HepG2 (cell line): Measurements from ENCODE around the gene FYB1. TPM values are rescaled to one million over a fixed set of nuclear protein-coding genes. Genes with fewer than 3 reads are reported as not detected.

ENCODE experiments used
- ATAC-seq: fragments of 200-7000 bp; cut with Tn5 transposase; 3 replicates; pipeline ENCODE4 v1.9.1; 2020; ENCODE audit warnings: mild to moderate bottlenecking, moderate library complexity
- BruUV-seq: library from RNA; stranded (reverse); fragments of 400-500 nt; replicated peaks from 2 replicates; lab custom pipeline; 2021; lab: Mats Ljungman, UMichigan
- CTCF ChIA-PET: fragments of 300-600 bp; formaldehyde crosslinking; extraction: SDS; loops from one replicate; lab custom pipeline; 2021; ENCODE audit warnings: low total read pairs, inconsistent platforms, low intra/inter-chr PET ratio; lab: Yijun Ruan, JAX
- POLR2A ChIA-PET: fragments of 350-600 bp; sonication (Branson Sonifier 250); formaldehyde crosslinking; loops from one replicate; lab custom pipeline; 2020; ENCODE audit warnings: antibody characterized with exemption, inconsistent platforms; lab: Yijun Ruan, JAX
- DNase-seq: peaks from one replicate; pipeline ENCODE4 v3.0.0-alpha.2; 2015; ENCODE audit warnings: low spot score
- FAIRE-seq: peaks from 3 replicates; lab custom pipeline; 2011; peaks lifted over from hg19 to GRCh38; lab: Jason Lieb, UNC
- H2AFZ ChIP-seq: one replicate; pipeline ENCODE4 v1.6.1; 2011; ENCODE audit warnings: low read length, inconsistent platforms
- H3K27ac ChIP-seq: fragments of 300-600 bp; 3 replicates; pipeline ENCODE4 v1.8.0; 2011; ENCODE audit warnings: mixed run types, mild to moderate bottlenecking, mixed read lengths, low read length, inconsistent platforms; ENCODE audit not compliant: insufficient read depth; ENCODE audit errors: extremely low read length
- H3K27me3 ChIP-seq, 2 experiments: fragments of 200-600 bp in 1 of 2; 2 replicates in 1 of 2; 3 replicates in 1 of 2; pipeline versions ENCODE4 v1.6.0 to v1.8.0; 2011; ENCODE audit warnings: low read length in 2 of 2, mild to moderate bottlenecking in 2 of 2, moderate library complexity in 2 of 2, inconsistent platforms in 1 of 2; ENCODE audit not compliant: insufficient read depth in 2 of 2, control insufficient read depth in 1 of 2
- H3K36me3 ChIP-seq, 2 experiments: fragments of 200-600 bp in 1 of 2; replicated peaks in 1 of 2; 2 replicates in 1 of 2; 3 replicates in 1 of 2; pipeline versions ENCODE4 v1.5.1 to v1.8.0; 2011; ENCODE audit warnings: low read length in 2 of 2, inconsistent platforms in 1 of 2; ENCODE audit not compliant: insufficient read depth in 2 of 2, control insufficient read depth in 1 of 2
- H3K4me1 ChIP-seq: 2 replicates; pipeline ENCODE4 v1.5.1; 2012; ENCODE audit warnings: low read length, inconsistent platforms; ENCODE audit not compliant: insufficient read depth
- H3K4me2 ChIP-seq: 2 replicates; pipeline ENCODE4 v1.6.0; 2011; ENCODE audit warnings: low read depth, low read length, inconsistent platforms
- H3K4me3 ChIP-seq, 3 experiments: fragments of 200-600 bp in 1 of 3; sonication (generic), shearing (Covaris generic) in 1 of 3; replicated peaks in 1 of 3; 2 replicates each; pipeline ENCODE4 v1.5.1; 2011 to 2016; ENCODE audit warnings: low read length in 3 of 3, inconsistent platforms in 2 of 3, low read depth in 2 of 3, mild to moderate bottlenecking in 2 of 3, control low read depth in 1 of 3, mixed read lengths in 1 of 3; ENCODE audit not compliant: insufficient read depth in 1 of 3
- H3K79me2 ChIP-seq: one replicate; pipeline ENCODE4 v1.6.1; 2011; ENCODE audit warnings: low read length, inconsistent platforms; ENCODE audit not compliant: insufficient read depth
- H3K9ac ChIP-seq: 2 replicates; pipeline ENCODE4 v1.6.0; 2011; ENCODE audit warnings: mild to moderate bottlenecking, low read depth, low read length, inconsistent platforms; ENCODE audit not compliant: insufficient read depth
- H3K9me3 ChIP-seq: 2 replicates; pipeline ENCODE4 v1.5.1; 2012; ENCODE audit warnings: mild to moderate bottlenecking, low read length
- H4K20me1 ChIP-seq: 2 replicates; pipeline ENCODE4 v1.6.0; 2011; ENCODE audit warnings: inconsistent platforms, mild to moderate bottlenecking, low read length, moderate library complexity; ENCODE audit not compliant: insufficient read depth
- CSRNP1 ChIP-seq: sonication (generic); formaldehyde crosslinking; IDR thresholded peaks from 2 replicates; pipeline ENCODE4 v1.8.1; 2023; ENCODE audit warnings: mild to moderate bottlenecking, missing genetic modification reagents
- E2F5 ChIP-seq: sonication (generic); formaldehyde crosslinking; conservative IDR thresholded peaks from 2 replicates; pipeline ENCODE4 v1.4.0; 2020; ENCODE audit warnings: missing genetic modification reagents
- SRF ChIP-seq: IDR thresholded peaks from 2 replicates; pipeline ENCODE4 v1.6.1; 2011; ENCODE audit warnings: mild to moderate bottlenecking, low read depth, low read length, moderate library complexity
- ZBTB4 ChIP-seq: sonication (generic); formaldehyde crosslinking; IDR thresholded peaks from 2 replicates; pipeline ENCODE4 v1.4.0; 2020; ENCODE audit warnings: missing genetic modification reagents, mild to moderate bottlenecking, borderline replicate concordance
- ZNF331 ChIP-seq: sonication (generic); formaldehyde crosslinking; IDR thresholded peaks from 2 replicates; pipeline ENCODE4 v1.4.0; 2020; ENCODE audit warnings: missing genetic modification reagents
- WGBS: methylation state at CpG from one replicate; pipeline ENCODE4 v1.1.6; 2017; ENCODE audit warnings: low lambda C conversion rate; 5-methylcytosine and 5-hydroxymethylcytosine counted together
- in situ Hi-C: cut with HindIII; loops from 2 replicates; pipeline ENCODE4 v1.10.0; 2017; ENCODE audit warnings: low pct_unique_long_range_greater_than_20kb; ENCODE audit not compliant: extremely low pct_ligation_motif_present
- intact Hi-C: fragments of 100-400 bp; cut with micrococcal nuclease; formaldehyde crosslinking; loops from one replicate; pipeline ENCODE4 v1.10.0; 2022; ENCODE audit not compliant: unreplicated experiment
- polyA plus RNA-seq, 8 experiments: library from polyadenylated mRNA; depleted of rRNA in 3 of 8; stranded (reverse) in 7 of 8; unstranded in 1 of 8; fragments of >200 nt; fragmentation: Illumina TruSeq in 4 of 8; extraction: Trizol in 4 of 8; gene quantifications; 2 replicates each; pipeline versions ENCODE4 v1.2.1 to v1.2.3, GENCODE V29; 2011 to 2016; ENCODE audit warnings: low read depth in 4 of 8, missing spikeins in 1 of 8, mixed read lengths in 1 of 8; ENCODE audit not compliant: insufficient read depth in 1 of 8
- total RNA-seq, 5 experiments: library from RNA; depleted of rRNA; stranded (reverse); fragments of >200 nt; fragmentation: Illumina TruSeq; extraction: Trizol; gene quantifications; 2 replicates each; pipeline ENCODE4 v1.2.3, GENCODE V29; 2016; ENCODE audit warnings: low read depth in 1 of 5

FYB1 gene
- total and polyA plus RNA-seq, 2 of the 13 experiments (the other 11 are each of a cell fraction or from before 2014, with no cell fraction given), result 0.03 TPM; not detected in 1

GRCh38 chr5:39156082-39156481 lies 63.3 kb downstream of the FYB1 start:
- no TSS peak for BruUV-seq
- DNase-seq, result no peak
- Histone ChIP-seq H3K27ac (no peak overlapping the region), H3K4me2 (no peak overlapping the region), H3K9ac (no peak overlapping the region), H4K20me1 (no peaks in the 10 kb centered on the region), H3K36me3 (no peaks in the 10 kb centered on the region), H2AFZ (no peak overlapping the region), H3K27me3 (no peaks in the 10 kb centered on the region), H3K79me2 (no peaks in the 10 kb centered on the region), H3K4me1 (no peaks in the 10 kb centered on the region), H3K4me3 (no peak overlapping the region), H3K9me3 (no peaks in the 10 kb centered on the region)
- ChIA-PET POLR2A (no interaction called here), CTCF (no interaction called here)
- FAIRE-seq, result no peak
- intact Hi-C loops (no loop called here), in situ Hi-C loops (loop anchor here (10.0 kb wide), 1 partner anchor 129 kb away; no protein-coding TSS in a partner anchor)
- TF ChIP-seq ZBTB4 (no peak), SRF (no peak), ZNF331 (CRISPR knock-in tag) (no peak), CSRNP1 (CRISPR knock-in tag) (no peak), E2F5 (CRISPR knock-in tag) (no peak)
- 16% methylated on average over 4 of the region's 4 CpGs for whole genome bisulfite sequencing
- no peak for ATAC-seq
